GM18868 (cell line): ENCODE results near the gene DUSP10.
A peak's percentile ranks its signal among the peaks of the same experiment; 100 is the strongest.

ENCODE experiments used
- ATAC-seq: cut with Tn5 transposase; IDR thresholded peaks from one replicate; pipeline ENCODE4 v1.9.1; 2021; ENCODE audit warnings: mild to moderate bottlenecking, moderate library complexity; ENCODE audit not compliant: unreplicated experiment

DUSP10 gene

DNA sequence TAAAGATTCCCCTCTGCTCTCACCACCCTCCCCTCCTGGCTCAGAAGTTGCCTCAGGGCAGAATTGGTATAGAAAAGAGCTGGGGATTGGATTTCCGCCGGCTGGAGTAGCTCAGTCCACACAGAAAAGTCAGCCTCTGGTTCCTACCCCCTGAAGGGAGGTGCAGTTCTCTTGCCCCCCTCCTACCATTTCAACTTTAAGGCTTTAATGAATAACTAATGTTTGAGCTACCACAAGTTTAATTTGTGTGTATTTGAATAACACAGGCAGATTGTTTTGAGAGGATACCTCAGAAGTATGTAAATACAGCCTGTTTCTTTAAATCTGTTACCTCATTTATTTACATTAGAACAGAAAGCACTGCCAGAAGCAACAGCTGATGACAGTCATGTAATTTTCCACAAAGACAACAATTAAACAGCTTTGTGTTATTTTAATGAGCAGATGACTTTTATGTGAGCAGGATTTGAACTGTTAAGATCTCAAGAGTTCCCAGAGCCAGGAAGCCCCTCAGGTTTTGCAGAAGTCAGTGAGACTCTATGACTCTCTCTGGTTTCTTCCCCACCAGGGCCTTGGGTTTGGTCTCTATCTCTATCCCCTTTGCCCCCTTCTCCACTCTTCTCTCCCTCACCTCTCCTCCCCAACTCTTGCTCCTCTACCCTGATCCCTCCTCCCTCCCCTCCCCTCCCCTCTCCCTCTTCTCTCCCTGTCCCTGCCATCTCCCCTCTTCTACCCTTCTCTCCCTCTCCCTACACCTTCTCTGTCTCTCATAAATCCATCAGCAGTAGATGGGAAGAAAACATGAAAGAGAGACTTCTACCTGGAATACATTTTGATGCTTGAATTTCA lies 26.3 kb downstream of the DUSP10 start:
- ATAC-seq, result no peak

DNA sequence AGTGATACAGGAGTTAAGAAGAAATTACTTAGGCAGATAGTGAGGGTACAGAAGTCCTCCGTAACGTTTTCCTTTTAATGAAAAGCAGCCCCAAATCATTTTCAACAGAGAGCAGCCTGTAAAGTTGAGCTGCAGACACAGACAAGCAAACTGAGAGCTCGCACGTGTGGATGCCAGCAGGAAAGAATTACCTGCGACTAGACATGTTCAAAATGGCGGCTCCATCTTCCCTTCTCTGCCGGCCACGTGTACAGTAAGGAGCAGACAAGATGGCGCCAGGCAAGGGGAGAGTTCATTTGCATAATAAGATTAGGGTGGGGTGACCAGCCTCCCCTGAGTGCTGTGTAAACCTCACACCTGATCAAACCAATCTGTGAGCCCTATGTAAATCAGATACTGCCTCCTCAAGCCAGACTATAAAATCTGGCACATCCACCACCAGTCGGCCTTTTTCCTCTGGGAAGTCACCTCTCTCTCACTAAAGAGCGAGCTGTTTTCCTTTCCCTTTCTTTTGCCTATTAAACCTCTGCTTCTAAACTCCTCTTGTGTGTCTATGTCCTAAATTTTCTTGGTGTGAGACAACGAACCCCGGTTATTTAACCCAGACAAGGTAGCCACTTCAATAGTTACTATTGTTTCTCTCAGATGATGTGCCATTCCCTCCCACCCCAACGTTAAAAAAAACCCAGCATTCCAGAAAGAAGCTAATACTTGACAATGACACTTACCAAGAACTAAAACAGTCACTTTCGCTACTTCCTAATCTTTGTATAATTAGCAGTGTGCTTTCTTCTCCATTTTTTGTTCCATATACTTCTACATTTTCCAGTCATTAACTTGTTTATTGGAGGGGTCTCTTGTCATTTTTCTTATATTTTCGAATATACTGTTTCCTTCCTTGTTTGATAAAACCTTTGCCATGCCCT lies 27.4 kb downstream of the DUSP10 start:
- ATAC-seq, result no peak

DNA sequence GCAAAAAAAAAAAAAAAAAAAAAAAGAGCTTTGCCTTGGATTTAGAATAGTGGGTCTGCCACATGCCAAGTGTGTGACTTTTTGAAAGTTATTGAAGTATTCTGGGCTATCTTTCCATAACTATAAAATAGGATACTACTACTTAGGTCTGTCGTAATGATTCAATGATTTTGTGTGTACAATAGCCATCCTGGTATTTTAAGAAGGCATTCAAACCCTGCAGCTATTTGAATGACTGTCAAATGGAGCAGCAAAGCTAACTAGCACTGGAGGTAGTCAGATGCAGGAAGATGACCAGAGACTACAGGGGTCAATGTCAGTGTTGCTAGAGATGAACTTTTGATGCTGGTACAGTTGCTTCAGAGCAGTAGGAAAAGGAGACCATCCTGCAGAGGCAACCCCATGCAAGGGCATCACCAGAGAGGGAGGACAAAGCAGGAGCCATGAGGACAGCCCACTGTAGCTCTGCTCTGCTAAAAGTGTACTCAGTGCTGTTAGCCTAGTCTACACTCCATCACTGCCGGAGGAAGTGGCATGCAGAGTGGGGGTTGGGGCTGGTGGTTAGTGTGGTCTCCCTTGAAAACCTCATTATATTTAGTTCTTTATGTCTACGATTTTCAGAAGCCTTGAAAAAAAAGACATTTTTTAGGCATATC lies 29.0 kb downstream of the DUSP10 start:
- ATAC-seq, result peak; percentile 49

DNA sequence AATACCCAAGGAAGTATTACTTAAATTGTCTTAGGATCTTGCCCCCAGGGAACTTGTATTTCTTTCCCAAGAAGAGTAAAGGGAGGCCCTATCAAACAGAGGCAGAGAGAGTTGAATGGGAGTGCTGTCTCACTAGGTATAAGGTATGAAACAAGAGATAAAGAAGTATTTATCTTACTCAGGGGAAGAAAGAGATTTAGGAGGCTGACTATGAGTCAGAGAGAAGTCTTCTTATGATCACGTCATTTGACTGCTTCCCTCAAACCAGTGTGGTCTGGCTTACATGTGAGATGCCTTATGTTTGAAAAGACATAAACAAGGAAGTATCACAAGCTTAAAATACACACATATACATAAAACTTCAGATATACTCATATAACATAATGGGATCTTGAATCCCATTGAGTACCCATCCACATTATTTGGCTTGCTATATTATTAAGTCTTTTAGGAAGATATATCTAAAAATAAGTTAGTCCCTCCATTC lies 29.6 kb downstream of the DUSP10 start:
- ATAC-seq, result peak; percentile 54

DNA sequence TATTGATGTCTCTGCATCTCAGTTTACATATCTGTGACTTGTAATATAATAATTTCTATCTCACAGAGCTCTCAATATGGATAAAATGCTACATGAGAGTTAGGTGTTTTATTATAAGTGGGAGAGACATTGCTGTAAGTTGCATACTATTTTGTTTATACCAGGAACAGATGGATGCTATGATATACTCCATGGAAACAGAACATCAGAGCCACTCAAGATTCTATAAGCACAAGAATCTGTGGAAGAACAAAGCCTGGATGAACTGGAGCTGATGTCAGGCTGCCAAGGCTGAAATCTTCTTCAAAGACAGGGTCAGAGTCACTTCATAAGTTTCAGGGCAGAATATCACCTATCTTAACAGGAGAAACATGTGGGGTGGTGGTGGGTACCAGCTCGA lies 30.2 kb downstream of the DUSP10 start:
- no peak for ATAC-seq

DNA sequence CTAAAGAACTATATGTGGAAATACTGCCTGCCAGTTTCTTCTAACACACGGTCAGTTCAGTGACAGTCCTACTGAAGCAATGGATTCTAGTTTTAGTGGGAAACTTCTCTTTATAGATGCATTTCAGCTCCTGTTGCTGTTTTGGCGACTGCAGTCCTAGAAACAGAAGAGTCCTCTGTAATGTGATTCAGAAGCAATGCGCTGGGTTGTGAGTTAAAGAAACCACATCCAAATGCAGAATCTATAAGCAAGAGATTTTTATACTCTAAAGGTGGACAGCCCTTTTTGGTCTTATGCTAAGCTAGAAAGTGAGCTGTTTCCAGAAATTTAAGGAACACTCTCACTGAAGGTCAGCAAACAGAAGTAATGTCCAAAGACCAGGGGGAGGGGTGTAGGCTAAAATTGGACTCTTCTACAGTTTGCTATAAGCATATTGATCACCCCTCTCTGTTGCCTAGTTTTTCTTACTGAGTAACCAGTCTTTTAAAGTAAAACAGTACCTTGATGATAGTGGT lies 30.8 kb downstream of the DUSP10 start:
- no peak for ATAC-seq

DNA sequence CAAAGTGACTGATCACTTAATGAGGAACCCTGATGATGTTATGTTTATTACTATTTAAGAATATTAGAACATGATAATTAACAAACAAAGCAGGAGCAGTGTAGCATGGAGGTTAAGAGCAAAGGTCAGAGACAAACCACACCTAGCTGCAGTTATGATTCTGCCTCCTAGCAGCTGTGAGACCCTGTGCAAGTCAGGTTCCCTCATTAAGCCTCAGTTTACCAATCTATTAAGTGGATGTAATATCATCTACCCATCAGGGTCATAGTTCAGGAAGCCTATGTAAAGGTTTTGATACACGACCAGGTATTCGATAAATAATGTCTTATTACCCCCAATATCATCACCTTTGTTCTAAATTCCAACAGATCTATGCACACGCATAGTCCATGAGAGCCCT lies 32.0 kb downstream of the DUSP10 start:
- no peak for ATAC-seq

DNA sequence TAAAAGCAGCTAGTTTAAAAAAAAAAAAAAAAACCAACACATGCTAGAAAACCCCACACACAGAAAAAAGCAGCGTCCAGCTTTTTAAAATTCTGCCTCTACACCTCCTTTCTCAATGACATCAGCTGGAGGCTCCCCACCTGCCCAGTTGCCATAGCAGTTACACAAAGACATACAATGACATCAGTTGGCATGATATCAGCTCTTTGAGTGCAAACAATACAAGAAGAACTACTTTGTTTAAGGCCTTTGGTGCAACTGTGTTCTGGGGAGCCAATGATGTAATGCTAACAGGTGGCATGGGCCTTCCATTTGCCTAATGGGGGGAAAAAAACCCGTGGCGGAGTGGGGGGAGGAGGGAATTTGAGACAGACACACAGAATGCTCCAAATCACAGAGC lies 32.9 kb downstream of the DUSP10 start:
- ATAC-seq, result peak; percentile 45

DNA sequence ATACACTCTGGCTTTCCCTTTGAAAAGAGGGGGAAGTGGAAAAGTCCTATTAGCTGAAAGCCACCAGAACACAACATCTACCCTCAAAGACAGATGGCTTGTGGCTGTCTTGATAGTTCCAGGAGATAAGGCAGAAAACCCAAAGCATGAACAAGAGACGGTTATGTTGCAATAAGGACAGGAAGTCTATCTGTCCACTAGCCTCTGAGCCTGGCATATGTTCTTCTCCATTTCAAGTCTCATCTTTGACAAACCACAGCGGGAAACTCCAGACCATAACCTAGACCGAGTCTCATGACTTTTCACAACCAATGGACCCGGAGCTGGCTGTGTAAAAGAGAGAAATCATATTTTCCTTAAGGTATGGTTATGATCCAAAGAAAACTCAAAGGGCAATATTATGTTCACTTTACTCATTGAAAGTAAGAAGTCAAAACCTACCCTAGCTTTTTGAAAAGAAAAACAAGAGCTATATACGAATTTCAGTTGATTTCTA lies 33.8 kb downstream of the DUSP10 start:
- peak; percentile 62 for ATAC-seq

DNA sequence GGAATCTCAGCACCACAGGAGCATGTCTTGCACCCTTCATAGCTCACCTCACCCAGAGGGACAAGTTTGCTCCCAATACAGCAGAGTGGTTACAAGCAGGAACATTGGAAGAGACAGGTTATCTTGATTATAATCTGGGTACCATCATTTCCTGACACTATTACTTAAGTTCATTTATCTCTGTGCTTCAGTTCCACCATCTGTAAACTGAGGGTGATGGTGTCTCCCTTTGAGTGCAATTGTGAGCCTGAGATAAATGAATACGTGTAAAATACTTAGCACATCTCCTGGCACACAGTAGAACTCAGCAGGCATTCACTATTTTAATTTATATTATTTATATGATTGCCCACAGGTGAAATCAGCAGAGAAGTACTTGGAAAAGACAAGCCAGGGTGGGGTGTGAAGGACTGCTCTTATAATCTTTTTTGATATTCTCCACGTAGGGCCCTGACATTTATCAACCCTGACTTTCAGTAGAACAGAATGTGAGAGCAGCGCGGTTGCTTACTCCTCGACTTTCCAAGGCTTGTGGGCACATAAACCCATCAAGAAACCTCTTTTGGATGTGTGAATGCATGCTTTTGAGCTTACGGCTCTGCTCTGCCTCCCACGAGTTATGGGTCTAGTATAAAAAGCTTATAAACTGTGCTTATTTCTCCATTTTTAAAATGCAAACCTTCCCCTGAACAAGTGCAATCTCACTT lies 34.9 kb downstream of the DUSP10 start:
- no peak for ATAC-seq

DNA sequence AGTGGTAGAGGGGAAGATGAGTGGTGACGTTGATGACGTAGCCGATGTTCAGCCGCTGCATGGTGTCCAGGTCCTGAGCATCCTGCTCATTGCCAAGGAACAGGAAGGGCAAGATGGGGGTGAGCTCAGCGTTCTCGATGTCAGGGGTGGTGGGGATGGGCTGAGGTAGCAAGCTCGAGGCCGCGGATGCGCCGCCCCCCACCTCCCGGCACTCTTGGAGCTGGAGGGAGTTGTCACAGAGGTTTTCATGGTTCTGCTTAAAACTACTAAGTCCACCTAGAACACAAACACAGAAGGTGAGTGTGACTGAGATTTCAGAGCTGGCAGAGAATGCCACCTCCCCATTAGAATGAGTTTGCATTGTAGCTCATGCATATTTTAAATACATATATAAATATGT lies 35.7 kb downstream of the DUSP10 start:
- ATAC-seq, result no peak

DNA sequence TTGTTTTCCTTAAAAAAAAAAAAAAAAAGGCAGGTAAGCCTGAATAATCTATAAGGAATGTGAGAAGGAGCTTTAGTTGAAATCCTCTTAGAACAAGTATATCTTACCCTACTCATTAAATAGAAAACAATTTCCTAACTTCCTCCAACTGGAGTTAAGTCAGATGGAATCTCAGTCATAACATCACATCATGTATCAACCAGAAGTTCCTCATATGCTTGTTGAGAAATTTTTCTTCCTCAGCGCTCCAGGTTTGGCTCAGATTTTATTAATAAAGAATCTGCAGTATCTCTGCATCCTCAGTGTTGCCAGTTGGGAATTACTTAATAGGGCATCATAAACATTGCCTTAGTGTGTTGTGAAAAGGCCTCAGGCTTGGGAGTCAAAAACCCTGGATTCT lies 37.6 kb downstream of the DUSP10 start:
- no peak for ATAC-seq

DNA sequence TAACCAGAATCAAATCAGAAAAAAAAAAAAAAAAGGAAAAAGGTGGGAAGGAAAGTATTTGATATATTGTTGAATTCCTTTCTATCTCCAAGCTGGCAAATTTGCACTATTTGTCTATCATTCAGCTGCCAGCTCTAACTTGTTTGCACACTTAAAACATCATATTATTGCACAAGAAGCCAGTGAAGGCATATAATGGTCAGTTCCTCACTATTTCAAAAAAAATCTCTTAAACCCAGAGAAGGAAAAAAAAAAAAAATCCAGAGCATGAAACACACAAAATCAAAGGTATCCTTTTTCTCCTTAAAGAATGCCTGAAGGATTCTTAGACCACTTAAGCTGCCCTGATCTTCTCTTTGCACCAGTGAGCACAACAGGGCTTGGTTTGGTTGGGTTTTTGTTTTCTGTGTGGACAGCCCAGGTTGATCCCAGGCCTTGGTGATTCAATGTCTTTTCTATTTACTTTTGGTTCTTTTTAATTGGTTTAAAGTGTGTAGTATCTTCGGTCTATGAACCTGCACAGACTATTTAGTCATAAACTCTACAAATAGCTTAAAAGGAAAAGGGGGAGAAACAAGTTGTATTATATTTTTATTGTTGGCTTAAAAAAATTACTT lies 40.2 kb downstream of the DUSP10 start:
- ATAC-seq, result no peak

DNA sequence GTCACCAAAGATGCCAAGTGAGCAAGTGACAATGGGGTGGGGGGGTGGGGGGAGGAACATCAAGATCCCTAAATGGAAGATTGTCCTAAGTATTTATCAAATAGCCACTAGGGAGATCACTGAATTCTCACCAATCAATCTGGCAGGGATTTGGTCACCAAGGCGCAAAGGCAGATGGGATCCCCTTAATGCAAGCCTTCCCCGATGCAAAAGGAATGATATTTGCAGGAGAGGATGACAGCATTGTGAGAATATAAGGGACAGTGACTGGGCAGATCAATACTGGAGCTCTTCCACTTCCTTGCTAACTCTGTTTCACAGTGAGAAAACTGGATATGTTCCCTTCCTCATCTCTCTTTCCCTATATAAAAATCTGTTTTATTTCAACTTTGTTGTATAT lies 40.9 kb downstream of the DUSP10 start:
- ATAC-seq, result no peak

DNA sequence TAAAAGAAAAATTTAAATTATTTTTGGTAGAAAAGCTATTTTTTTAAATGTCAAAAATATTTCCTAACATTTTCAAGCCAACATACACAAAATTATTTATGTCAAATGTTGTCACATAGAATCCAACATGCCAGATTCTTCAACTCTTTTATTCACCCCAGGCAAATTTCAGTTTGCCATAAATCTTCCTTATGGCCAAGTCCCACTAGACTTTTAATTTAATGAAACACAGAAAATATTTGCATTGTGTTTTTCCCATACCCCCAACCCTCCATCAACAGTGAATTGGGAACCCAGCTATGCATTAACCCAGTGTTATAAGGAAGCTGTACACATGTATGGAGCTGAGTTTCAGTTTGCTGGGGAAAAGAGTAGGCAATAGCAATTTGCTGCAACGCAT lies 41.4 kb downstream of the DUSP10 start:
- no peak for ATAC-seq

DNA sequence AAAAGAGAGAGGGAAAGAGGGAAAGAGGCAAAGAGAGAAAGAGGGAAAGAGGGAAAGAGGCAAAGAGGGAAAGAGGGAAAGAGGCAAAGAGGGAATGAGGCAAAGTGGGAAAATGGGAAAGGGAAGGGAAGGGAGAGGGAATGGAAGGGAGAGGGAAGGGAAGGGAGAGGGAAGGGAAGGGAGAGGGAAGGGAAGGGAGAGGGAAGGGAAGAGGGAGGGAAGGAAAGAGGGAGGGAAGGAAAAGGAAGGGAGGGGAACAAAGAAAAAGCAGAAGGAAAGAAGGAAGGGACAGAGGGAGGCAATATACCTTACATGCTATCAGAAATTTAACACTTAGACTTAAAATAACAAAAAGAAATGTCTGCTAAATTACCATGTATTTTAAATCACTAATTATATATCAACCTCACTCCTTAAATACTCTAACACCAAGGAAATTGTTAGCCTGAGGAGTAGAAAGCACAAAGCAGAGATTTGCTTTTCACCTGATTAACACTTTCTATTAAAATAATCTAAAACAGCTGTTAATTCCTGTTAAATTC lies 41.8 kb downstream of the DUSP10 start:
- no peak for ATAC-seq

DNA sequence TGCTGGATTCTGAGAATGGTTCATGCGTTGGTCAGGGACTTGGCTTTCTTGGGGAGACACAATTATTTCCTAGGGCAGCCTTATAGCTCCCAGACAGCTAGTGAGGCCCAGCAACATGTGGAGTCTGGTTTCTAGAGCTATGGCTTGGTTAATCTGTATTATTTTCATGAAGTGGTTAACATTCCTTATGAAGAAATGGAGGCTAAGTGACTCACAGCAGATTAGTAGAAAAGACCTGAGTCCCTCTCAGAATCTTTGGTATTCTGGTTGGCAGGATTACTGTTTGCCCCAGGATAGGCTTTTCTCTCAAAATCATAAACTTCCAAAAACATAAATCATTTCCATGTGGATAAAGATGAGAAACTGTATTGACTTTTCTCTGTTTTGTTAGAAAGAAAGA lies 42.3 kb downstream of the DUSP10 start:
- no peak for ATAC-seq

DNA sequence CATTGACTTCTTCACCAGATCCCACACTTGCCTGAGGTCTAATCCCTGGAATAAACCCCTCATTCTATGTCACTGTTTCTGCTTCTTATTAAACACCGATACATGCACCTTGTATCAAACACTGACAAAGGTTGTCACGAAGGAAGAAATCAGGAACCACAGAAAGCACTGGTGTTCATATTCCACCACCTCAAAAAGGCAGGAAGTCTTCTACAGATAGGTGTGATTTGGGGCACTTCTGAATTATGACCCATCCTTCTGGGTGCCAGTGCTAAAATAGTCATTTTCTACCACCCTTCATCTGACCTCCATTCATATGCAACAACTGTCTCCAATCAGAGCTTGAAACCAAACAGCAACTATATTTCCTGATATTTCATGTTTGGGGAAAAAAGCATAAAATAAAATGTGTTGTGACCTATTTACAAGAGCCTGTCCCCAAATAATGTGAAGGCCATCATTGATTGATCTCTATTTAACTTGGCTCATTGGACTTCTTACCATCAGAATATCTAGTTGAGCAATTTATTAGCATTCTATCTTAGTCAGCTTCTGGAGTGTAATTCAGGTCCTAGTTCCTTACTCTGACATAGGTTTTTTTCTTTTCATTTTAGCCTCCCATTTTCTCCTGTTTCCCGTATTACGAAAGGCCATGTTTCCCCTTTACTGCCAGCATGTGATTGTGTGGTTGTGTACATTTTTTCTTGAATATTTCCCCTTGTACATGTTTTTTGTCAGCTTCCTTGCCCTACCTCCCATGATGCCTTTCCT lies 43.1 kb downstream of the DUSP10 start:
- no peak for ATAC-seq

DNA sequence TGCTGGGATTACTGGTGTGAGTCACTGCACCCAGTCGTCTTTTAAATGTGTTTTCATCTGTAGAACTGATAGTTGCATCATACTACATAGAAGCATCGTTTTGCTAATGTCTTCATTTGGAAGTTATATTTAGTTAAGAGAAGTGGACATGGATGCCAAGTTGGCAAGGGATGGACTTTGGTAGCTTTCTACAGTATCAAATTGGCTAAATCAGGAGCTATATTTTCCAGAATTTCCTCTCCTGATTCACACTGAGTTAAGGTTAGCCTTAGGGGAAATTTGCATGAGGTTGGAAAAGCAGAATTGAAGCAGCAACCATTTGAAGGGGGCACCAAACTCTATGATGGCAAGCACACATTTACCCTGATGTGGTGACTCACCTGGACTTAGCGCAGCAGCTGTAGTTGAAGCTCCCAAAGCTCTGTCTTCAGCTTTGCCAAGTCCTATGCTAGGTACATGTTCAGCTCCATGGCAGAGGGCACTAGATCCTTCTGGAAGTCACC lies 43.9 kb downstream of the DUSP10 start:
- ATAC-seq, result no peak
